Activated CD4-positive, alpha-beta T cell treated with anti-CD3 and anti-CD28 coated beads, Interleukin-2, Interleukin-4, amounts not matched to agents 100 ng/mL and 50 ng/mL, durations not matched to agents 16 hours and 8 hours (primary cell): Measurements from ENCODE around the gene OIP5.
"Not testable (repeated sequence)": the region's sequence is repeated elsewhere in the genome, so short reads cannot be mapped to it uniquely, and the experiment has no call there.

Experiments
- DNase-seq: peaks from one replicate; pipeline ENCODE4 v3.0.0-alpha.2; 2020; ENCODE audit warnings: low spot score

The OIP5 gene

DNA sequence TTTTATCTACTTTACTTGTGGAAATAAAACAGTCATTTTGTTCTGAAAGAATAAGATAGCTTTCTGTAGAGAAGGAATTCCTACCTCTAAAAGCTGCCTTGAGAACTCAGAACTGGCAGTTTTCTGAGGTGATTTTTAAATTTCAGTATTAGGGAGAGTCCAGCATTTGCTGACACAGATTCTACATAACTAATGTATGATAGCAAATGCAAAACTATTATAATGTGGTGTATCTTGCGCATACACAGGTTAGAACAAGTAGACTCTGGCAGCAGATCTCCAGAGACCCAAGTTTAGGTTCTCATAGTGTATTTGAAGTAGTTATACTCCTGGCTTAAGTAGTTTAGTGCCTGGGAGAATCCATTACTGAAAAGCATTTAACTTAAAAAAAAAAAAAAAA lies 30.8 kb downstream of the OIP5 start:
- no peak for DNase-seq

DNA sequence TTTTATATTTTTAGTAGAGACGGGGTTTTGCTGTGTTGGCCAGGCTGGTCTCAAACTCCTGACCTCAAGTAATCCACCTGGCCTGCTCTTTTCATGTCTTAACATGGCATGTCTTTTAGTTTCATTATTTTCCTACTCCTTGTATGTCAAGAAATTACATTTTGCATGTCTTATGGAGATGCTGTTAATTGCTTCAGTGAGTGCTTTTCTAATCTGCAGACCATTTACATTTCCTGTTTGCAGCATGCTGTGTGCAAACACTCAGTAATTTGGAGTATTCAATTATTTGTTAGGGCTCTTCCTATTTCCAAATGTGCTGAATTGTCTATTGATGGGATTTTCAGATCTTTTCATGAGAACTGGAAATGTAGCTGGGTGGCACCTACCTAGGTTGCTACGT lies 31.3 kb downstream of the OIP5 start:
- not testable (repeated sequence) for DNase-seq

DNA sequence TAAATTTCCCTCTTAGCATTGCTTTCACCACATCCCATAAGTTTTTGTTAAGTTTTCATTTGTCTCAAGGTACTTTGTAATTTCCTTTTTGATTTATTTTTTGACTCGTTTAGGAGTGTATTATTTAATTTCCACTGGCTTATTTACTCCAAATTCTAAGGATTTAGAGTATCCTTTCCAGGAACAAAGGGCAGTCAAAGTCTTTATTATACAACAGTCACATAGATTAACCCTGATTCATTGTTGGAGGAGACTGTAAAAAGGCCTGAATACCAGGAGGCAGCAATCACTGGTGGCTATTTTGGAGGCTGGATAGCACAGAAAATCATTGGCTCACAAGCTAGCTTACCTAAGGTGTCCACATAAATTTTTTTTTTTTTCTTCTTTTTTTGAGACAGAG lies 39.9 kb downstream of the OIP5 start:
- no peak for DNase-seq

DNA sequence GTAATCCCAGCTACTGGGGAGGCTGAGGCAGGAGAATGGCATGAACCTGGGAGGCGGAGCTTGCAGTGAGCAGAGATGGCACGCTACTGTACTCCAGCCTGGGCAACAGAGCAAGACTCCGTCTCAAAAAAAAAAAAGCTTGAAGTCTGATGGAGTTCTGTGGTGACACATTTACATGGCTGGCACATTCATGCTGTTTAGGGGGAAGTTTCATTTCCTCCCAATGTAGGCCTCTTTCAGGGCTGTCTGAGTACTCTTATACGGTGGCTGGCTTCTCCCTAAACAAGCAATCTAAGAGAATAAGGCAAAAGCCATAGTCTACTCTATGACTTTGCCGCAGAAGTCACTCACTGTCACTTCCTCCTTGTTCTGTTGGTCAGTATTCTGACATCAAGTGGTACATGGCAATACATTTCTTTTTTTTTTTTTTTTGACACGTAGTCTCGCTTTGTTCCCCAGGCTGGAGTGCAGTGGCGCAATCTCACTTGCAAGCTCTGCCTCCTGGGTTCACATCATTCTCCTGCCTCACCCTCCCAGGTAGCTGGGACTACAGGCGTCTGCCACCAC lies 41.2 kb downstream of the OIP5 start:
- no peak for DNase-seq

DNA sequence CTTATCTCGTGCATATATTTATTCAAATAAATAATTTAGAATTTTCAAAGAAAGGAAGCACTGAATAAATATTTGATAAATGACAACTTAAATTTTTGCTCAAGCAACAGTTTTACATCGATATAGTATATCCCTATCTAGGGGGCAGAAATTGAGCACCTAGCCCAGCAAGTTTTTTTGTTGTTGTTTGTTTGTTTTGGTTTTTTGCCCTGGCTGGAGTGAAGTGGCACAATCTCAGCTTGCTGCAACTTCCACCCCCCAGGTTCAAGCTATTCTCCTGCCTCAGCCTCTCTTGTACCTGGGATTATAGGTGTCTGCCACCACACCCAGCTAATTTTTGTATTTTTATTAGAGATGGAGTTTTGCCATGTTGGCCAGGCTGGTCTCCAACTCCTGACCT lies 42.4 kb downstream of the OIP5 start:
- no peak for DNase-seq

DNA sequence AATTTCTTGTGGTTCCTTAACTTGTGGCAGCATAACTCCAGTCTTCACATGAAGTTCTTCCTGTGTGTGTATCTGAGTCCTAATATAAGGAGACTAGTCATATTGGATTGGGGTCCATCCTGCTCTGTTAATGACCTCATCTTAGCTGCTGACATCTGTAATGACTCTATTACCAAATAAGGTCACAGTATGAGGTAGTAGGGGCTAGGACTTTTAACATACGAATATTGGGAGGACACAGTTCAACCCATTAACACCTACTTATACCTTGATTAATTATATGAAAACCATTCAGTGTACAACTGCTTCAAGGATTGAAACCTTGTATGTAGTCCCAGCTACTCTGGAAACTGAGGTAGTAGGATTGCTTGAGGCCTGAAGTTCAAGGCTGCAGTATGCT lies 43.9 kb downstream of the OIP5 start:
- no peak for DNase-seq

DNA sequence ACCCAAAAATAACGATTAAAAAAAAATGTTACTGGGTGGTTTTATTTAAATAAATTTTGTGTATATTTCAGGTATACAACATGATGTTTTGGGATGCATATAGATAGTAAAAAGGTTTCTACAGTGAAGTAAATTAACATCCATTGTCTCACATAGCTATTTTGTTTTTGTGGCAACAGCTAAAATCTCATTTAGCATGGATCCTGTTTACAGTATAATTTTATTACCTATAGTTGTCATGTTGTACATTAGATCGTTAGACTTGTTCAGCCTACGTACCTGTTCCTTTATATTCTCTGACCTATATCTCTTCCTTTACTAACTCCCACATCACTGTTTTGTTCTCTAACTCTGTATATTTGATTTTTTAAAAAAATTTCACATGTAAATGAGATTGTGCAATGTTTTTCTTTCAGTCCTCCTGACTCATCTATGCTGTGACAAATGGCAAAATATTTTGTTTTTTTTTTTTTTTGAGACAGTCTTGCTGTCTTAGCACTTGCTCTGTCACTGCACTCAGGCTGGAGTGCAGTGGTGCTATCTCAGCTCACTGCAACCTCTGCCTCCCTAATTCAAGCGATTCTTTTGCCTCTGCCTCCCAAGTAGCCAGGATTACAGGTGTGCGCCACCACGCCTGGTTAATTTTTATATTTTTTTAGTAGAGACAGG lies 45.6 kb downstream of the OIP5 start:
- no peak for DNase-seq

DNA sequence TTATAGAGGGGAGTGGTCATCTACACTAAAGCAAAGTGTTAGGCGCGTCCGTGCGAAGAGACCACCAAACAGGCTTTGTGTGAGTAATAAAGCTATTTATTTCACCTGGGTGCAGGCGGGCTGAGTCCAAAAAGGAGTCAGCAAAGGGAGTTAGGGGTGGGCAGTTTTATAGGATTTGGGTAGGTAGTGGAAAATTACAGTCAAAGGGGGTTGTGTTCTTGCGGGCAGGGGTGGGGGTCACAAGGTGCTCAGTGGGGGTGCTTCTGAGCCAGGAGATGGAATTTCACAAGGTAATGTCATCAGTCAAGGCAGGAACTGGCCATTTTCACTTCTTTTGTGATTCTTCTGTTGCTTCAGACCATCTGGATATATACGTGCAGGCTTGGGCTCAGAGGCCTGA lies 47.1 kb downstream of the OIP5 start:
- DNase-seq, result no peak

DNA sequence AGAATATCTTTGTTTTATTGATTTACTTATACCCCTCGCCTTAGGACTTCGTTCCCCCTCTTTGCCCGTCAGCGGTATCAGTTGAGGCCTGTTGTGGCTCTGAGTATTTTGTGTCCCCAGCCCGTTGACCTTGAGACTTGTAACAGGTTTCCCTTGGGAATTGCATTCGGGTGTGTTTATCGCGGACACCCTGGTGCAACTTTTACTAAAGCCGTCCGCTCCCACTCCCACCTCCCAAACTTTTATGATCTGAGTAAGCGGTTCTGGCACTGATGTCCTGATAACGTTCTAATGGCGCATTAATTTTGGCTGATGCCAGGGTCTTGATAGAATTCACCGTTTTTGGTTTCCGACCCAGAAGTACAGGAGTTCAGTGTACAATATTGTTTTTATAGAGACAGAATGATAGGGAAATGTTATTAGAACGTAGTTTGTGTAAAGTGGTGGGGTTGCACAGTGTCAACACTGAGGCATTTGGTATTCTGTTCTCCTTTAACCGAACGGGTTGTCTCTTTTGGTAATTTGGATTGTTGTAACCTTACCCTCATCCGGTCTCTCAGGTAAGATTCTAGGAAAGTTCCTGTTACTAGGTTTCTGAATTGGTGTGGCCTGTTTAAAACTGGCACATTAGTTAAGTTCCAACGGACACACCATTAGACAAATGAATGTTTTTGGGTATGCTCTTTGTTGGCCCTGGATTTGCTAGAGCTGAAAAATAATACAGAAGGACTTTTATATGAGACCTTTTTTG lies 47.8 kb downstream of the OIP5 start:
- DNase-seq, result peak; percentile 48

DNA sequence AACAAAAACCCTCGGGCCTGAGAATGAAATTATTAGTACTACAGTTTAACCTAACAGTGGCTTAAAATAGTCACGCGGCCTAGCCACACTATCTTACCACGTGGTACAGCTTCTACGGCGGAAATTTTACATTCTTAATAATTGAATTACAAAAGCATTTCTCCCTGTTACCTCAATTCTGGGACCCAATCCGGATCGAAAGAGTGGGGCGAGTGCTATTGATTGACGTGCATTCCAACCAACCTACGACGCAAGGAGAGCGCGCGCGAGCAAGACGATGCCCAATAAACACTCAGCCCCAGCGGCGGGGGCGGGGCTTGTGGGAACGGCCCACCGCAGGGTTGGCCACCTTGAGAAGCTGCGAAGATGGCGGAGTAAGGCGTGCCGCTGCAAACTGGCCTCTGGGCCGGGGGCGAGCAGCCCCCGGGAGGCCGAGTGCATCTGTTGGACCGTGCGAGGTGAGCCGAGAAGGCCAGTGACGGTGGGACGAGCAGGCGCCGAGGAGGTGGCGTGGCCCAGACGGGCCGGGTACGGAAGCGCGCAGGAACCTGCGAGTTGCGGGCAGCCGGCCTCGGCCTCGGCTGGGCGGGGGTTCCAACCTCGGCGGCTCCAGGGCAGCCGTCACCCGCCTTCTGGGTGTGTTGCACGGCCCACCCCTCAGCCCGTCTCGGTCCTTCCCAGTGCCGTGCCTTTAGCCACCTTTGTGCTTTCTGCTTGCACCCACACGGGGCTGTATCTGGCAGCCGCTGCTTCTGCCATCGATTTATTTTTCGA lies 48.6 kb downstream of the OIP5 start:
- peak; percentile 99 for DNase-seq

DNA sequence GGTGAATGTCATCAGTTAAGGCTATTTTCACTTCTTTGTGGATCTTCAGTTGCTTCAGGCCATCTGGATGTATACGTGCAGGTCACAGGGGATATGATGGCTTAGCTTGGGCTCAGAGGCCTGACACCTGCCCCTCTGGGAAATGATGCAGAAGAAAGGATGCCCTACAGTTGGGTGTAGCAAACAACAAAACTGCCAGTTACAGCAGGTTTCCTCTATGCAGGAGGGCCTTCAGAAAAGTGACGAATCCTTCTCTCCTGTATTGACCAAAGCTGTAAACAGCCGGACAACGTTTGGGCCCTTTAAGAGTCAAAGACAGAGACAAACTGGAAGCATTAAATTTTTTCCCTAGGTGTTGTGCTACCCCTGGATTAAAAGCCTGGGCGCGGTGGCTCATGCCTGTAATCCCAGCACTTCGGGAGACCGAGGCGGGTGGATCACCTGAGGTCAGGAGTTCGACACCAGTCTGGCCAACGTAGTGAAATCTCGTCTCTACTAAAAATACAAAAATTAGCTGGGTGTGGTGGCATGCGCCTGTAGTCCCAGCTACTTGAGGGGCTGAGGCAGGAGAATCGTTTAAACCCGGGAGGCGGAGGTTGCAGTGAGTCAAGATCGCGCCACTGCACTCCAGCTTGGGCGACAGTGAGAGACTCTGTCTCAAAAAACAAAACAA lies 49.3 kb downstream of the OIP5 start:
- DNase-seq, result not testable (repeated sequence)

DNA sequence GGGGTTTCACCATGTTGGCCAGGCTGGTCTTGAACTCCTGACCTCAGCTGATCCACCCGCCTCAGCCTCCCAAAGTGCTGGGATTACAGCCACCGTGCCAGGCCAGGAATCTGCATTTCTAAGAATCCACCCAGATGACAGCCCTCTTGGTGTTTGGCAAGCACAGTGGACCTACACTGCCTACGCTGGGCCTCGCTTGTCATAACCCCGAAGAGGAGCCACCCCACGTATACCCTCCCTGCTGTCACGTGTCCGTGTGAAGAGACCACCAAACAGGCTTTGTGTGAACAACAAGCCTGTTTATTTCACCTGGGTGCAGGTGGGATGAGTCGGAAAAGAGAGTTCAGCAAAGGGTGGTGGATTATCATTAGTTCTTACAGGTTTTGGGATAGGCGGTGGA lies 50.0 kb downstream of the OIP5 start:
- DNase-seq, result not testable (repeated sequence)

DNA sequence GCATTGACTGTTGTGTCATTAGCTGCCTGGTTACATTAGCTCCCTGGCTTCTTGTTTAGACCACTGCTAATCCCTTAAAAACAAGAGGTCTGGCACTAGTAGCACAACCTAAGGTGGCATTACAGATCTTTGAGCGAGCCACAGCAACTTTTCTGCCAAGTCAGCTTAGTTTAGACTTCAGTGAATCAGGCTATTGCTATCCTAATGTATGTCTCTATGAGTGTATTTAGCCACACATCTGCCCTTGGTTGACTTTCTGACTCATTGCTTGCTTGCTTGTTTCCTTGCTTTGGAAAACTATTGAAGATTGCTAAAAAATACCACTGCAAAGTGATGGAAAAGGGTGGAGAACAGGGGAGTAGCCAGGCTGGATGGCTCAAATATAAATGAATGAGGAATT lies 51.2 kb downstream of the OIP5 start:
- DNase-seq, result no peak

DNA sequence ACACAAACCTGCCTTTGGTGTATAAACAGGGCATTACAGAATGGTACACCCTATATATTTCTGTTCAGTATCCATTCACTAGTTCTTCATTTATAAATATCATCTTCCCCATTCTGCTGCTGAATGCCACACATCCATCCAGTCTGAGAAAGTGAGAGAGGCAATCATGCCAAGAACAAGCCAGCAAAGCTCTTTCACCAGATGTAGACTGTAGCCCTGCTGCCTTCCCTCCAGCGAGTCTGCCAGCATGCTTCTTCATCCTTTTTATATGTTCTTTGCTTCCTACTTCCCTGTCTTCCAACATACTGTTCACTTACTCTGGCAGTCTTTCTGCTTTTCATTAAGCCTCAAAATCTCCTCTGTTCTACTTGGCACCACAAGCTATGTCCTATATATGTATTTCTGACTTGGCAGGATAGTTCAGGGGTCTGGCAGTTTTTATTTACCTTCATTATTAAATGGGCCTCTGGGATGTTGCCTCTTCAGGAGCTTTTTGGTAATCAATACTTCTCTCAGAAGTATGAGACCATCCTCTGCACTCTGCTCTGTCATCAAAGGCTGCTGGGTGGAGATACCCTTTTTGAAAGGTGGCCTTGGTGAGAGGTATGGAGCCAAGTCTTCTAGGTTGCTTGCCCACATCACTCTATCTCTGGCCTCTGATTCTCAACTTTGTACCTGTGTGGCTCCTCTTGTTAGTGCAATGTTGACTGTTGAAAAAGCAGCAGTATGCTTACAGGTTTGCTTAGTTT lies 52.7 kb downstream of the OIP5 start:
- DNase-seq, result no peak

DNA sequence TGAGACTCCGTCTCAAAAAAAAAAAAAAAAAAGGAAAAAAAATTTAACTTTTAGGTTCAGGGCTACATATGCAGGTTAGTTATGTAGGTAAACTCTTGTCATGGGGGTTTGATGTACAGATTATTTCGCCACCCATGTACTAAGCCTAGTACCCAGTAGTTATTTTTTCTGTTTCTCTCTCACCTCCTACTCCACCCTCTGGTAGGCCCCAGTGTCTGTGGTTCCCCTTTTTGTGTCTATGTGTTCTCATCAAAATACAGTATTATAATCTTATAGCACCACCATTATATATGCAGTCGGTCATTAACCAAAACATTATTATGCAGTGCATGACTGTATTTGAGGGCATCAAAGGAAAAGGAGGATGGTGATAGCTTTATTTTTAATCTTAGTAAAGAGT lies 54.1 kb downstream of the OIP5 start:
- DNase-seq, result no peak

DNA sequence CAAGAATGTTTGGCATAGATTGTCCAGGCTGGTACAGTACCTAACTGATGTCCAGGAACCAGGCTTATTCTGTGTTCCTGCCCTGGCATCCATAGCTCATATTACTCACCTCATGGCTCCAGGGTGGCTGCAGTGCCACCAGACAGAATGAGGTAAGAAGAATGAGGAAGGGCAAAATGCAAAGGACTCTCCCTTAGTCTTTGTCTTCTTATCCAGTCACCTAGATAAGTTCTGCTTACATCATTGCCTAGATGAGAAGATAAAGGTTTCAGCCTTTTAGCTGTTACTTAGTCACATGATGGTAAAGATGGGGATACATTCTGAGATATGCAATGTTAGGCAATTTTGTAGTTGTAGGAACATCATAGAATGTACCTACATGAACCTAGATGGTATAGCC lies 55.6 kb downstream of the OIP5 start:
- DNase-seq, result no peak

DNA sequence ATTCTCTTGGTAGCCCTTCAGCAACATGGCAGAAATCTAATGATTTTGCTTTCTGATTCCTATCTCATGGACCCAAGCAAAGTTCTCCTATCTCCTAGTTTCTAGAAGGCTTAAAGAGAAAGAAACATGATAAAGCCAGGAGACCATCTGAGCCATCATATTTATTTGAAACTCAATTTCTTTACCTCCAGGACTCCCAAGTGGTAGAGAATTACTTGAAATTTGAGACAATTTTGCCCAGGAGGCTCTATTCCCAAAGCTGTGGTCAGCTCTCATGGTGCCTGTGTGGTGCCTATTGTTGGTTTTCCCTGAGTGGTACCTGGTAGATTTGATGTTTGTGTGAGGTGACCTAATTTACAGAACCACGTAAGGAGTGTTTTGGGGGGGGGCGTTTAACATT lies 62.5 kb downstream of the OIP5 start:
- DNase-seq, result no peak

DNA sequence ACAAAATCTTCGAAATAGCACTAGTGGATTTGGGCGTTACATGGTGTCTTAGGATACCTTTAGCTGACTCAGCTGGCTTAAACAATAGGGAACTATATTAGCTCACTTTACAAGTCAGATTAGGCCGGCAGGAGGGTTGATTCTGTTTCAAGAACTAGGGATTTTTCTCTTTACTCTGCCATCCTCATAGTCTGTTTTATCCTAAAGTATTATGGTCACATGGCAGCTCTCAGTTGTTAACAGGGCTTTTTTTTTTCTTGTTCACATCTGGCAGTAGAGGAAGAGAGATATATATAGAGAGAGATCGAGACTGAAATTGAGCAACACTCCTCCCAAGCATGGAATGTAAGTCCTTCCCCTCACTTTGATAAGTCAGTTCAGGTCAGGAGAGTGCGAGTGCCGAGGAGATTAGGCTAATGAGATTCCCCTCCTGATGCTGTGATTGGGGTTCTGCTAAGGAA lies 68.5 kb downstream of the OIP5 start:
- no peak for DNase-seq

DNA sequence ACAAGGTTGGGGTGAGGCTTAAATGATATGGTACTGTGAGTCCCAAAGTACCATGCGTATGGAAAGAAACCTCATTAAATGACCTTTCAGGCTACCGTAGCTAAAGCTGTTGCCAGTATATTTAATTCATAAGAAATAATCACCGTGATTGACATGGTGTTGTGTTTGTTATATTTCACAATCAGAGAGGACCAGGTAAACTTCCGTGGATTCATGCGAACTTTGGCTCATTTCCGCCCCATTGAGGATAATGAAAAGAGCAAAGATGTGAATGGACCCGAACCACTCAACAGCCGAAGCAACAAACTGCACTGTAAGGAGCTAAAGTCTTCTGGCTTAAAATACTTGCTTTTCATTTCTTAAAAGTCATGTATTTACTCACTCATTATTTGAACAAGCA lies 69.8 kb downstream of the OIP5 start:
- no peak for DNase-seq

DNA sequence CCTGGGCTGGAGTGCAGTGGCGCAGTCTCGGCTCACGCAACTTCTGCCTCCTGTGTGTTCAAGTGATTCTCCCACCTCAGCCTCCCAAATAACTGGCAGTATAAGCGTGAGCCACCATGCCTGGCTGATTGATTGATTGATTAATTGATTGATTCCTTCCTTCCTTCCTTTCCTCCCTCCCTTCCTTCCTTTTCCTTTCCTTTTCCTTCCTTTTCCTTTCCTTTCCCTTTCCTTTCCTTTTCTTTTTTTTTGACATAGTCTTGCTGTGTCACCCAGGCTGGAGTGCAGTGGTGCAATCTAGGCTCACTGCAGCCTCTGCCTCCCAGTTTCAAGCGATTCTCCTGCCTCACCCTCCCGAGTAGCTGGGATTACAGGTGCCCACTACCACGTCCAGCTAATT lies 71.5 kb downstream of the OIP5 start:
- not testable (repeated sequence) for DNase-seq

DNA sequence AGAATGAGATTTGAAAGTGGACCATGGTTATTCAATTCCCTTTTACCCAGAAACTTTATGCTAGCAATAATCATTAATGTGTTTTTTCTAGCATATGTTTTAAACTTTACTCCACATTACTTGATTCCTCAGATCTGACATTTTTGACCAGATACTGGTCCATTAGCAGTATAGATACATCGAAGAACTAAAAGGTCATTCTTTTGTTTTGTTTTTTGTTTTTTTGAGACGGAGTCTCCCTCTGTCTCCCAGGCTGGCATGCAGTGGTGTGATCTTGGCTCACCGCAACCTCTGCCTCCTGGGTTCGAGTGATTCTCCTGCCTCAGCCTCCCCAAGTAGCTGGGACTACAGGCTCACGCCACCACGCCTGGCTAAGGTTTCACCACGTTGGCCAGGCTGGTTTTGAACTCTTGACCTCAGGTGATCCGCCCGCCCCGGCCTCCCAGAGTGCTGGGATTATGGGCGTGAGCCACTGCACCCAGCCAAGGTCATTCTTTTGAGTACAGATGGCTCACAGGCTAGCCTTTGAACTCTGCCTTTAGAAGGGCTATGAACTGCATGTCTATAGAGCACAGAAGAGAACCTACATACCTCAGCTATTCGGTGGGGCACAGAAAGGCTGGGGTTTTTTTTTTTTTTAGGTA lies 72.7 kb downstream of the OIP5 start:
- DNase-seq, result no peak
